Hepatocyte (in vitro differentiated cells): ENCODE results near the gene EXOC4. TPM values are rescaled to one million over a fixed set of nuclear protein-coding genes. Genes with fewer than 3 reads are reported as not detected.

ENCODE experiments used
- DNase-seq: peaks from one replicate; pipeline ENCODE4 v3.0.0-alpha.2; 2016; ENCODE audit warnings: low spot score
- H2AFZ ChIP-seq: fragments of 200-600 bp; sonication (generic); 2 replicates; pipeline ENCODE4 v1.6.0; 2016; ENCODE audit warnings: antibody characterized with exemption, mild to moderate bottlenecking
- H3K27ac ChIP-seq: fragments of 200-600 bp; sonication (generic); 2 replicates; pipeline ENCODE4 v1.5.1; 2016; ENCODE audit warnings: mild to moderate bottlenecking
- H3K27me3 ChIP-seq: fragments of 200-600 bp; sonication (generic); 2 replicates; pipeline ENCODE4 v1.6.1; 2016
- H3K36me3 ChIP-seq: fragments of 200-600 bp; sonication (generic); replicated peaks from 2 replicates; pipeline ENCODE4 v1.5.1; 2016; ENCODE audit warnings: low read depth; ENCODE audit not compliant: insufficient read depth
- H3K4me1 ChIP-seq: fragments of 200-600 bp; sonication (generic); 2 replicates; pipeline ENCODE4 v1.5.1; 2016; ENCODE audit warnings: mild to moderate bottlenecking, moderate library complexity; ENCODE audit not compliant: insufficient read depth
- H3K4me2 ChIP-seq: fragments of 200-600 bp; sonication (generic); 2 replicates; pipeline ENCODE4 v1.6.0; 2016
- H3K4me3 ChIP-seq: fragments of 200-600 bp; sonication (generic); 2 replicates; pipeline ENCODE4 v1.5.1; 2016; ENCODE audit warnings: mild to moderate bottlenecking
- H3K79me2 ChIP-seq: fragments of 200-600 bp; sonication (generic); 2 replicates; pipeline ENCODE4 v1.6.0; 2017; ENCODE audit warnings: mild to moderate bottlenecking
- H3K9me2 ChIP-seq: fragments of 200-600 bp; sonication (generic); replicated peaks from 2 replicates; pipeline ENCODE4 v1.6.0; 2017; ENCODE audit warnings: mild to moderate bottlenecking; ENCODE audit not compliant: insufficient read depth
- H3K9me3 ChIP-seq: fragments of 200-600 bp; sonication (generic); 2 replicates; pipeline ENCODE4 v1.5.1; 2016; ENCODE audit warnings: low read depth, mild to moderate bottlenecking
- H4K20me1 ChIP-seq: fragments of 200-600 bp; sonication (generic); 2 replicates; pipeline ENCODE4 v1.6.0; 2016; ENCODE audit warnings: mild to moderate bottlenecking; ENCODE audit not compliant: insufficient read depth, poor library complexity, severe bottlenecking
- EZH2 ChIP-seq: fragments of 200-600 bp; sonication (generic); IDR thresholded peaks from 2 replicates; pipeline ENCODE4 v1.6.1; 2016; ENCODE audit warnings: antibody characterized with exemption, mild to moderate bottlenecking, borderline replicate concordance
- EZH2phosphoT487 ChIP-seq: fragments of 200-600 bp; sonication (generic); IDR thresholded peaks from one replicate; pipeline ENCODE4 v1.6.1; 2018; ENCODE audit warnings: antibody characterized with exemption, mild to moderate bottlenecking, low read depth, moderate library complexity; ENCODE audit not compliant: unreplicated experiment, severe bottlenecking
- WGBS: methylation state at CpG from one replicate; pipeline ENCODE4 v1.1.6; 2016; ENCODE audit warnings: low lambda C conversion rate; ENCODE audit errors: missing lambda C conversion rate; 5-methylcytosine and 5-hydroxymethylcytosine counted together
- polyA plus RNA-seq: library from polyadenylated mRNA; unstranded; fragments of >200 nt; fragmentation: Nextera tagmentation; extraction: Ambion mirVana; gene quantifications from 2 replicates; pipeline ENCODE4 v1.2.1, GENCODE V29; 2016
- total RNA-seq: library from RNA; depleted of rRNA; stranded (reverse); fragments of >200 nt; gene quantifications from 2 replicates; pipeline ENCODE4 v1.2.3, GENCODE V29; 2014
- TF ChIP-seq, protein P1 (sequence below): fragments of 200-600 bp; sonication (generic); IDR thresholded peaks from 2 replicates; pipeline ENCODE4 v1.5.1; 2016; ENCODE audit warnings: antibody characterized with exemption, mild to moderate bottlenecking; ENCODE audit not compliant: poor library complexity

Gene EXOC4
- total and polyA plus RNA-seq, 2 experiments from 2014 or later: 34.8 to 56.1 TPM

DNA sequence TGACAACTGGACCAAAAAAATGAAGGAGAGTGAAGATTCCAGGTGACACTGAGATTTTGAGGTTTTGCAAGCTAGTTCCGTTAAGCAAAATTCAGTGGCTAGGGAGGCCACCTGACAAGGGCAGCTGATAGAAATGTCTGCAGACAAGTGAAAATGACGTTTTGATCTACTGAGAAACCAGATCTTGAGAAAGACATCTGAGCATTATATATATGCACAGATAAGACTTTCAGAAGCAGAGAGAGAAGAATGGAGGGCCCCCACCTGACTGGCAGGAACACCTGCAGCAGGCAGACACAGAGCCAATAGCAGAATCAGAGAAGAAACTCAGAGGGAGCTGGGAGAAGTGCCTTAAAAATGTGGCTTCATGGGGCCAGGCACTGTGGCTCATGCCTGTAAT is 798.1 kb downstream of the EXOC4 start:
- no peak overlapping the region for H3K27ac ChIP-seq
- no peak overlapping the region for H3K4me3 ChIP-seq
- no peak overlapping the region for H2AFZ ChIP-seq
- no peak overlapping the region for H3K4me2 ChIP-seq
- 91% methylated on average over 2 of the region's 2 CpGs for WGBS
- H3K27me3 ChIP-seq: no peaks in the 10 kb centered on the region
- no peak for DNase-seq
- H3K4me1 ChIP-seq: no peaks in the 10 kb centered on the region
- no peaks in the 10 kb centered on the region for H3K79me2 ChIP-seq
- H4K20me1 ChIP-seq: no peaks in the 10 kb centered on the region
- H3K36me3 ChIP-seq: no peaks in the 10 kb centered on the region
- no peaks in the 10 kb centered on the region for H3K9me3 ChIP-seq
- no peaks in the 10 kb centered on the region for H3K9me2 ChIP-seq
- TF ChIP-seq, protein P1, sequence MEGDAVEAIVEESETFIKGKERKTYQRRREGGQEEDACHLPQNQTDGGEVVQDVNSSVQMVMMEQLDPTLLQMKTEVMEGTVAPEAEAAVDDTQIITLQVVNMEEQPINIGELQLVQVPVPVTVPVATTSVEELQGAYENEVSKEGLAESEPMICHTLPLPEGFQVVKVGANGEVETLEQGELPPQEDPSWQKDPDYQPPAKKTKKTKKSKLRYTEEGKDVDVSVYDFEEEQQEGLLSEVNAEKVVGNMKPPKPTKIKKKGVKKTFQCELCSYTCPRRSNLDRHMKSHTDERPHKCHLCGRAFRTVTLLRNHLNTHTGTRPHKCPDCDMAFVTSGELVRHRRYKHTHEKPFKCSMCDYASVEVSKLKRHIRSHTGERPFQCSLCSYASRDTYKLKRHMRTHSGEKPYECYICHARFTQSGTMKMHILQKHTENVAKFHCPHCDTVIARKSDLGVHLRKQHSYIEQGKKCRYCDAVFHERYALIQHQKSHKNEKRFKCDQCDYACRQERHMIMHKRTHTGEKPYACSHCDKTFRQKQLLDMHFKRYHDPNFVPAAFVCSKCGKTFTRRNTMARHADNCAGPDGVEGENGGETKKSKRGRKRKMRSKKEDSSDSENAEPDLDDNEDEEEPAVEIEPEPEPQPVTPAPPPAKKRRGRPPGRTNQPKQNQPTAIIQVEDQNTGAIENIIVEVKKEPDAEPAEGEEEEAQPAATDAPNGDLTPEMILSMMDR: no peak
- TF ChIP-seq EZH2phosphoT487 (no peak), EZH2 (no peak)

- Histone ChIP-seq H2AFZ (no peak overlapping the region), H3K27me3 (no peaks in the 10 kb centered on the region), H3K9me3 (no peaks in the 10 kb centered on the region), H3K36me3 (no peaks in the 10 kb centered on the region), H3K27ac (no peak overlapping the region), H4K20me1 (no peaks in the 10 kb centered on the region), H3K9me2 (no peaks in the 10 kb centered on the region), H3K4me3 (no peak overlapping the region), H3K4me1 (no peaks in the 10 kb centered on the region), H3K4me2 (no peak overlapping the region), H3K79me2 (no peaks in the 10 kb centered on the region)
- no peak for DNase-seq
- WGBS: 80% methylated on average over 8 of the region's 8 CpGs
- TF ChIP-seq EZH2phosphoT487 (no peak), EZH2 (no peak)
- TF ChIP-seq, protein P1: no peak
Measured at GRCh38 chr7:134056816-134057215, 803.9 kb downstream of the EXOC4 start.

DNA sequence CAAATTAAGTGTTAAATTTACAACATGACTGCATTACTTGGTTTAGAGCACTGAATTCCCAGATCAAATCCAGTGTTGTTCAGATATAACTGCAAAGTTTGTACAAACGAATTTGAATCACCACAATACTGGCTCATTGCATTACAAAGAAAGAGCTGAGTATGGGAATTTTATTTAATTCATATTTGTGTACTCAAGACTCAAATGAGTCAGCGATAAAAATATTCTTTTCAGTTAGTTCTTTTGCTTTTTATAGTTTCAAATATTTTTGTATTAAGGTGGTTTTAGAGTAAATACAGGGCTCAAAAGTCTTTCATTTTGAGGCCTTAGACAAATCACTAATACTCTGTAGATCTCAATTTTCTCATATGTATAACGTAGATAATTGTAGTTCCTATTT is 805.6 kb downstream of the EXOC4 start:
- Histone ChIP-seq H3K9me3 (no peaks in the 10 kb centered on the region), H3K27me3 (no peaks in the 10 kb centered on the region), H3K4me1 (no peaks in the 10 kb centered on the region), H3K9me2 (no peaks in the 10 kb centered on the region), H3K27ac (no peak overlapping the region), H3K79me2 (no peaks in the 10 kb centered on the region), H3K36me3 (no peaks in the 10 kb centered on the region), H2AFZ (no peak overlapping the region), H3K4me3 (no peak overlapping the region), H3K4me2 (no peak overlapping the region), H4K20me1 (no peaks in the 10 kb centered on the region)
- no peak for TF ChIP-seq EZH2phosphoT487
- DNase-seq: no peak
- 94% methylated on average over 3 of the region's 3 CpGs for WGBS

- no peaks in the 10 kb centered on the region for H3K79me2 ChIP-seq
- H4K20me1 ChIP-seq: no peaks in the 10 kb centered on the region
- H3K4me3 ChIP-seq: no peak overlapping the region
- H3K27me3 ChIP-seq: no peaks in the 10 kb centered on the region
- H3K9me2 ChIP-seq: no peaks in the 10 kb centered on the region
- H3K9me3 ChIP-seq: no peaks in the 10 kb centered on the region
- no peaks in the 10 kb centered on the region for H3K36me3 ChIP-seq
- TF ChIP-seq EZH2 (no peak), EZH2phosphoT487 (no peak)
- TF ChIP-seq, protein P1: no peak
- no peak overlapping the region for H3K27ac ChIP-seq
- no peak for DNase-seq
- H2AFZ ChIP-seq: no peak overlapping the region
- no peaks in the 10 kb centered on the region for H3K4me1 ChIP-seq
- H3K4me2 ChIP-seq: no peak overlapping the region
- WGBS: 84% methylated on average over 4 of the region's 4 CpGs
Measured at GRCh38 chr7:134058980-134059379, 806.1 kb downstream of the EXOC4 start.
